ENCODE measurements around the gene SWAP70. TPM values are rescaled to one million over a fixed set of nuclear protein-coding genes. Genes with fewer than 3 reads are reported as not detected.

The SWAP70 gene
- total RNA-seq, 1 donor from 2014 or later: 19.1 TPM

DNA sequence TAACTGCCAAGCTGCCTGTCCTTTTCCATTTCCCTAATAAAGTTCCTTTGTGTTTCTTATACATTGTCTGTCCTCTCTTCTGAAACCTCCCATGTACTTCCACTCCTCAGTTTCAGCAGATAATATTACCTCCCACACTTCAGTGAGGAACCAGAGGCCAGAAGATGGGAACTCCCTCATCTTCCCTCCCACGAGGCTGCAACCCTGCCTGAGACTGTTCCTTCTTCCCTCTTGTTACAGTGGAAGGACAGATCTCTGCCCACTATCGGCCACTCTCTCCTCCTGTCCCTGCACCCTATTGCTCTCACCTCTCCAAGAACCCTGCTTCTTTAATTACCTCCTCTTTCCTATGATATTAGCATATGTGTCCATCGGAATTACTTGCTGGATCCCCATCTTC, 38.1 kb upstream of the SWAP70 start:
- Mint-ChIP-seq H3K36me3 (ENCODE audit: insufficient read depth) (peaks cover 2% of the 10 kb centered on the region), H3K4me3 (ENCODE audit: low read depth) (no peak overlapping the region), H3K27me3 (peaks cover 14% of the 10 kb centered on the region), H3K27ac (no peak overlapping the region), H3K9me3 (ENCODE audit: low read depth) (peaks cover 5% of the 10 kb centered on the region), H3K4me1 (ENCODE audit: low read depth) (no peaks in the 10 kb centered on the region)
- TF ChIP-seq, protein P1, sequence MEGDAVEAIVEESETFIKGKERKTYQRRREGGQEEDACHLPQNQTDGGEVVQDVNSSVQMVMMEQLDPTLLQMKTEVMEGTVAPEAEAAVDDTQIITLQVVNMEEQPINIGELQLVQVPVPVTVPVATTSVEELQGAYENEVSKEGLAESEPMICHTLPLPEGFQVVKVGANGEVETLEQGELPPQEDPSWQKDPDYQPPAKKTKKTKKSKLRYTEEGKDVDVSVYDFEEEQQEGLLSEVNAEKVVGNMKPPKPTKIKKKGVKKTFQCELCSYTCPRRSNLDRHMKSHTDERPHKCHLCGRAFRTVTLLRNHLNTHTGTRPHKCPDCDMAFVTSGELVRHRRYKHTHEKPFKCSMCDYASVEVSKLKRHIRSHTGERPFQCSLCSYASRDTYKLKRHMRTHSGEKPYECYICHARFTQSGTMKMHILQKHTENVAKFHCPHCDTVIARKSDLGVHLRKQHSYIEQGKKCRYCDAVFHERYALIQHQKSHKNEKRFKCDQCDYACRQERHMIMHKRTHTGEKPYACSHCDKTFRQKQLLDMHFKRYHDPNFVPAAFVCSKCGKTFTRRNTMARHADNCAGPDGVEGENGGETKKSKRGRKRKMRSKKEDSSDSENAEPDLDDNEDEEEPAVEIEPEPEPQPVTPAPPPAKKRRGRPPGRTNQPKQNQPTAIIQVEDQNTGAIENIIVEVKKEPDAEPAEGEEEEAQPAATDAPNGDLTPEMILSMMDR (IDR thresholded peaks at IDR 0.05; ENCODE audit: unreplicated experiment): no peak
- DNase-seq (ENCODE audit: low spot score, unreplicated experiment): no peak

DNA sequence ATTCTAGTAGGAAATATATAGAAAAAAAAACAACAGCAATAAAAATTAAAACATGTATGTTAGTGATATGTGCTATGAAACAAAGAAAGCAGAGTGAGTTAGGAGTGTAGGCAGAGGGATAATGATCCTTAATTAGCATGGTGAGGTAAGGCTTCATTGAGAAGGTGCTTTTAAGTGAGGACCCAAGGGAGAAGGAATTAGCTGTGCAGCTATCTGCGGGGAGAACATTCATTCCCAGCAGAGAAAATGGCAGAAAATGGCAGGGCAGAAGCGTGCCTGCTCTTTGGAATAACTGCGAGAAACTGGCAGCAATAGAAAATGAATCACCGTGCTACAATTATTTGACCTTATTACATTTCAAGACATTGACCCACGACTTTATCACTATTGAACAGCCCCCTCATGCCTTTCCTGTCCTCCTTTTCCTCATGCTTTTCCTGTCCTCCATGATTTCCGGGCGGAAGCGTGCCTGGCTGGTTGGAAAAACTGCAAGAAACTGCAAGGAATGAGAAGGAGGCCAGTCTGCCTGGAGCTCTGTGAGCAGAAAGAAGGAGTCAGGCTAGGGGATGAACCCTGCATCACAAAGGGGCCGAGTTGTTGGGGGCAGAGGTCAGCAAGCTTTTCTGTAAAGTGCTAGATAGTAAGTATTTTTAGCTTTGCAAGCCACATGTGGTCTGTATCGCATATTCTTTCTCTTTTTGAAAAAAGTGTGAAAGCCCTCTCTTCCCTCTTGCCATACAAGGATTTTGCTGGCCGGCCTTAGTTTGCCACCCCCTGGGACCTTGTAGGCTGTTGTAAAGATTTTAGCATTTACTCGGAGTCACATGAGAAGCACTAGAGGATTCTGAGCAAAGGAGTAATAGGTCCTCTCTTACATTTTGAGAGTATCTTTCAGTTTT, 37.1 kb upstream of the SWAP70 start:
- no peak overlapping the region for H3K4me3 Mint-ChIP-seq (ENCODE audit: low read depth)

DNA sequence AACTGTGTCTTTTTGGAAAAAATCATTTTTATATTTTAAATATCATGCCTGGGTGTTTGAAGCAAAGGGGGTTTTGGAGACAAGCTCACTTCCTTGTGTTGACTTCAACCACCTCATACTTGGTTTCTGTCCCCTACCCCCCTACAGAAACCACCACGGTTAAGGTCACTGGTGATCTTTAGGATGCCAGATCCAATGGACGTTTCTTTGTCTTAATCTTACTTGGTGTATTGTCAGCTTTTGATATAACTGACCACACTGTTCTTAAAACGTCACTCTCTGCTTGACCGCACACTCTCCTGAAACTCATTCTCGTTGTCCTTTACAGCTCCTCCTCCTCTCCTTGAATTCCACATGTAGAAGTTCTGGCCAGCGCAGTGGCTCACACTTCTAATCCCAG, 34.8 kb upstream of the SWAP70 start:
- H3K4me1 Mint-ChIP-seq (ENCODE audit: low read depth): no peaks in the 10 kb centered on the region
- no peaks in the 10 kb centered on the region for H3K36me3 Mint-ChIP-seq (ENCODE audit: insufficient read depth)
- H3K27ac Mint-ChIP-seq: no peak overlapping the region
- TF ChIP-seq, protein P1 (IDR thresholded peaks at IDR 0.05; ENCODE audit: unreplicated experiment): no peak
- H3K4me3 Mint-ChIP-seq (ENCODE audit: low read depth): no peak overlapping the region
- H3K27me3 Mint-ChIP-seq: peaks cover 14% of the 10 kb centered on the region
- H3K9me3 Mint-ChIP-seq (ENCODE audit: low read depth): peaks cover 3% of the 10 kb centered on the region
- DNase-seq (ENCODE audit: low spot score, unreplicated experiment): no peak

More for the DNA sequence above, 37.1 kb upstream of the SWAP70 start:
- Mint-ChIP-seq H3K27ac (no peak overlapping the region), H3K9me3 (ENCODE audit: low read depth) (peaks cover 4% of the 10 kb centered on the region), H3K36me3 (ENCODE audit: insufficient read depth) (peaks cover 1% of the 10 kb centered on the region), H3K4me1 (ENCODE audit: low read depth) (no peaks in the 10 kb centered on the region), H3K27me3 (peaks cover 14% of the 10 kb centered on the region)
- TF ChIP-seq, protein P1 (IDR thresholded peaks at IDR 0.05; ENCODE audit: unreplicated experiment): no peak
- no peak for DNase-seq (ENCODE audit: low spot score, unreplicated experiment)

DNA sequence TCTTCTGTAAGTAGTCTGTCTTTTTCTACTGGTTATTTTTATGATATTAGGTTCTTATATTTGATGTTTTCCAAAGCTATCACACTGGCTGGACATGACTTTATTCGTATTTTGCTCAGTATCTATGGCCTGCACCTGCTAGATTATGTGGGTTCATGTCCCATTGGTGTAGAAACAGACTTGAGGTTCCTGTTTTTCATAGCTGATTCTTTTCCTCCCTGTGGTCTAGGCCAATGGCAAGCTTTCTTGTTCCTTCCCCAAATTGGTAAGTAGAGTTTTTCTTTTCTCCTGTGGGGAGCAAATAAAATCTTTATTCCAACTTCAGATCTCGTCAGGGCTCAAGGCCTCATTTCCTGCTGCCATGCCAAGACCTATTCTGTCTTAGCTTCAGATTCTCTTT, 30.2 kb upstream of the SWAP70 start:
- H3K9me3 Mint-ChIP-seq (ENCODE audit: low read depth): peaks cover 3% of the 10 kb centered on the region
- no peak overlapping the region for H3K27ac Mint-ChIP-seq
- no peaks in the 10 kb centered on the region for H3K27me3 Mint-ChIP-seq
- DNase-seq (ENCODE audit: low spot score, unreplicated experiment): no peak
- H3K36me3 Mint-ChIP-seq (ENCODE audit: insufficient read depth): no peaks in the 10 kb centered on the region
- no peaks in the 10 kb centered on the region for H3K4me1 Mint-ChIP-seq (ENCODE audit: low read depth)
- H3K4me3 Mint-ChIP-seq (ENCODE audit: low read depth): no peak overlapping the region
- TF ChIP-seq, protein P1 (IDR thresholded peaks at IDR 0.05; ENCODE audit: unreplicated experiment): no peak

DNA sequence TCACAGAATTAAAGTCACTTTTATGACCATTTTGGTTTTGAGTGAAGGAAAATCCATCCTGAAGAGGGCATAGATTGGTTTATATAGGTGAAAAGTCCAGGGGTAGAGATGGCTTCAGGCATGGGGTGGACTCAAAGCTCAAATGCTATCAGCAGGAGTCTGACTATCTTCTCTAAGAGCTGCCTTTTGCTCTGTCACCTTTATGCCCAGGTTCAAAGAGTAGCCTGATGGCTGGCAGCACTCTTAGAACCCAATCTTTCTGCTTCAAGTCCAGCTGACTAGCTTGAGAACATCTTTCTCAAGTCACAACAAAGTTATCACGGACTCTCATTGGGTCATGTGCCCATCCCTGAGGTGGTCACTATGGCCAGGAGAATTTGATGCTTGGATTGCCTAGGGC, 27.2 kb upstream of the SWAP70 start:
- H3K9me3 Mint-ChIP-seq (ENCODE audit: low read depth): peaks cover 3% of the 10 kb centered on the region
- H3K36me3 Mint-ChIP-seq (ENCODE audit: insufficient read depth): no peaks in the 10 kb centered on the region
- TF ChIP-seq, protein P1 (IDR thresholded peaks at IDR 0.05; ENCODE audit: unreplicated experiment): no peak
- DNase-seq (ENCODE audit: low spot score, unreplicated experiment): no peak
- no peak overlapping the region for H3K4me3 Mint-ChIP-seq (ENCODE audit: low read depth)
- H3K4me1 Mint-ChIP-seq (ENCODE audit: low read depth): no peaks in the 10 kb centered on the region
- no peaks in the 10 kb centered on the region for H3K27me3 Mint-ChIP-seq
- no peak overlapping the region for H3K27ac Mint-ChIP-seq
